ENCODE results near the gene USP5.
"Not testable (repeated sequence)": the region's sequence is repeated elsewhere in the genome, so short reads cannot be mapped to it uniquely, and the experiment has no call there.

Gene USP5

GRCh38 chr12:6867413-6868210 lies 15.7 kb downstream of the USP5 start, which contains the start of gene TPI1:
Gene TPI1, plus strand, starts transcription at chr12:6867531. Its CDS starts 36 bp downstream, at chr12:6867567.
- DNase-seq = peak; percentile 87

GRCh38 chr12:6868211-6869048 lies 16.5 kb downstream of the USP5 start:
- no peak for DNase-seq

- DNase-seq = peak; percentile 91
These were observed 17.4 kb downstream of the USP5 start for GRCh38 chr12:6869049-6870021.

- not testable (repeated sequence) for DNase-seq
These were observed 18.4 kb downstream of the USP5 start for GRCh38 chr12:6870304-6870703.

GRCh38 chr12:6871052-6871957 lies 19.4 kb downstream of the USP5 start:
- DNase-seq = peak; percentile 66

GRCh38 chr12:6872073-6873048 lies 20.4 kb downstream of the USP5 start:
- DNase-seq = peak; percentile 92

- DNase-seq = peak; percentile 100
These were observed 21.4 kb downstream of the USP5 start, which contains the start of gene SPSB2 for GRCh38 chr12:6873094-6874014. Gene SPSB2, minus strand, starts transcription at chr12:6873303. Its CDS starts 402 bp downstream, at chr12:6872901.

GRCh38 chr12:6874015-6874368 lies 22.0 kb downstream of the USP5 start:
- DNase-seq = not testable (repeated sequence)

- not testable (repeated sequence) for DNase-seq
These were observed 27.9 kb downstream of the USP5 start for GRCh38 chr12:6879824-6880223.

GRCh38 chr12:6883252-6883651 lies 31.3 kb downstream of the USP5 start:
- no peak for DNase-seq

GRCh38 chr12:6883683-6884082 lies 31.7 kb downstream of the USP5 start:
- DNase-seq = no peak

- no peak for DNase-seq
These were observed 32.6 kb downstream of the USP5 start for GRCh38 chr12:6884539-6884938.

- not testable (repeated sequence) for DNase-seq
These were observed 34.5 kb downstream of the USP5 start for GRCh38 chr12:6886206-6886999.

- DNase-seq = no peak
These were observed 35.5 kb downstream of the USP5 start for GRCh38 chr12:6887460-6887859.

- DNase-seq = no peak
These were observed 36.4 kb downstream of the USP5 start for GRCh38 chr12:6888360-6888759.

GRCh38 chr12:6888794-6889193 lies 36.8 kb downstream of the USP5 start:
- DNase-seq = not testable (repeated sequence)

- not testable (repeated sequence) for DNase-seq
These were observed 38.0 kb downstream of the USP5 start for GRCh38 chr12:6889775-6890573.

Data from stimulated activated CD8-positive, alpha-beta memory T cell treated with anti-CD3 and anti-CD28 coated beads, Interleukin-4, amount 100 ng/mL, for 48 hours (primary cell).